VCaP (cell line): ENCODE results near the gene FXYD3.

Experiments used
- H3K27ac ChIP-seq: fragments of 450-650 bp; 2 replicates; pipeline ENCODE4 v1.5.1; 2017
- TF ChIP-seq, protein P1 (sequence below): fragments of 450-650 bp; conservative IDR thresholded peaks from 2 replicates; pipeline ENCODE4 v1.5.1; 2017; ENCODE audit warnings: mild to moderate bottlenecking, moderate library complexity

The FXYD3 gene

DNA sequence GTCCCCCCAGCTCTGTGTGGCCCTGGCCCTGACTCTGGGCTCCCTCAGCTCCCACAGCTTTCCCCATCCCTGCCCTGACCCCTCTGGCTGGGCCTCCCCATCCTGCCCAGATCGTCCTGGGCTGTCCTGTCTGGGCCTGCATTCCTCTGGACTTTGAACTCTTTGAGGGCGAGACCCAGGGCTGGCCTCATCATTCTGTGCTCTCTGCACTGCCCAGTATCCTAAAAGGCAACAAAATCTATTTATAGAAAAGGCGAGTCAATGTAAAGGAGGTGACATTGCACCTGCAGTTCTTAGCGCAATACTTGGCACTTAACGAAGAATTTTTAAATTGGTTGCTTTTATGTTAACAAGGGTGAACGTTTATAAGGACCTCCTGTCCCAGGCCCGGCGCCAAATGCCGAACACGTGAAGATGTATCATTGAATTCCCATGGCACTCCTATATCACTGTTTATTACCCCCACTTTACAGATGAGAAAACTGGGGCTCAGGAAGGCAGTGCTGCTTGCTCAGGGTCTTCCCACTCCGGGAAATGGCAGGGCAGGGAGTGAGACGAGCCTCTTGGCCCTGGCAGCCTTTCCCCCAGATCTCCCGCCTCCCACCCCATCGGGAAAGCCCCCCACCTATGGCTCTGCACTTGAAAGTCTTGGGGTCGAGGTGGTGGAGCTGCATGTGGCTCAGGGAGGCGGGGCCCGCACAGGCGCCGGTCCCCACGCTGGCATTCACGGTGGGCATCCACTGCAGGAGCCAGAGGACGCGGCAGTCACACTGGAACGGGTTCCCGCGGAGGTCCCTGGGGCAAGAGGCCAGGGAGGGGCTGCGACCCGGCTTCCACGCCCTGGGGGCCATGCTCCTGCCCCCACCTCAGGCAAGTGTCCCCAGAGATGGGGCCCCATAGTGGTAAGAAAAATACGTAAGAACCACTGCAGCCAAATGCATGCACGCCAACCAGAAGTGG is 15.4 kb downstream of the FXYD3 start:
- TF ChIP-seq, protein P1, sequence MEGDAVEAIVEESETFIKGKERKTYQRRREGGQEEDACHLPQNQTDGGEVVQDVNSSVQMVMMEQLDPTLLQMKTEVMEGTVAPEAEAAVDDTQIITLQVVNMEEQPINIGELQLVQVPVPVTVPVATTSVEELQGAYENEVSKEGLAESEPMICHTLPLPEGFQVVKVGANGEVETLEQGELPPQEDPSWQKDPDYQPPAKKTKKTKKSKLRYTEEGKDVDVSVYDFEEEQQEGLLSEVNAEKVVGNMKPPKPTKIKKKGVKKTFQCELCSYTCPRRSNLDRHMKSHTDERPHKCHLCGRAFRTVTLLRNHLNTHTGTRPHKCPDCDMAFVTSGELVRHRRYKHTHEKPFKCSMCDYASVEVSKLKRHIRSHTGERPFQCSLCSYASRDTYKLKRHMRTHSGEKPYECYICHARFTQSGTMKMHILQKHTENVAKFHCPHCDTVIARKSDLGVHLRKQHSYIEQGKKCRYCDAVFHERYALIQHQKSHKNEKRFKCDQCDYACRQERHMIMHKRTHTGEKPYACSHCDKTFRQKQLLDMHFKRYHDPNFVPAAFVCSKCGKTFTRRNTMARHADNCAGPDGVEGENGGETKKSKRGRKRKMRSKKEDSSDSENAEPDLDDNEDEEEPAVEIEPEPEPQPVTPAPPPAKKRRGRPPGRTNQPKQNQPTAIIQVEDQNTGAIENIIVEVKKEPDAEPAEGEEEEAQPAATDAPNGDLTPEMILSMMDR, result no peak
- H3K27ac ChIP-seq, result peak overlapping the region; percentile 76

DNA sequence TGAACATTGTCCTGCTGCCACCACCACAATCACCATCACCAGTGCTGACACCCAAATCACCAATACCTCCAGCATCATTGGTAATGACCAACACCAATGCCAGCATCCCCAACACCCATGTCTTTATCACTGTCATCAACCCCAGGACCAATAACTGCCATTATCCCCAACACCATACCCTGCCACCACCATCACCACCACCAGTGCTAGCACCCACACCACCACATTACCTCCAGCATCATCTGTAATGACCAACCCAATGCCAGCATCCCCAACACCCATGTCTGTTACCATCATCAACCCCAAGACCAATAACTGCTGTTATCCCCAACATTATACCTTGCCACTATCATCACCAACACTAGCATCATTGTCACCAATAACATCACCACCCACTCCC is 16.6 kb downstream of the FXYD3 start:
- TF ChIP-seq, protein P1, result no peak

DNA sequence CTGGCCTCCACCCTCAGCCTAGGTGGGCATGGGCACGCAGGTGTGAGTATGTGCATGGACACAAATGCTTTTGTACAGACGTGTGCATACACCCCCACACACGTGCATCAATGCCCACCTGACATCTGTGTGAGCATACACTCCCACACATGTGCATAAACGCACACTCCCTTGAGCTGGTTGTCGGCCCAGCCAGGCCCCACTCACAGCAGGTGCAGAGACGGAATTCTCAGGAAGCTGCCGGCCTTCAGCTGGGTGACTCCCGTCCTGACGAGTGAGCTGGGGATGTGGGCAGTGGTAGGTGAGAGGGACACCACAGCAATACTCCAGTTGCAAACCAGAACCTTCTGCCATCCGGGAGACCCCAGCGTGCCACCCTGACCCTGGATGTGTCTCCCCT is 18.2 kb downstream of the FXYD3 start:
- H3K27ac ChIP-seq, result no peak overlapping the region
- TF ChIP-seq, protein P1, result no peak

More for the DNA sequence above, 16.6 kb downstream of the FXYD3 start:
- H3K27ac ChIP-seq, result no peak overlapping the region

DNA sequence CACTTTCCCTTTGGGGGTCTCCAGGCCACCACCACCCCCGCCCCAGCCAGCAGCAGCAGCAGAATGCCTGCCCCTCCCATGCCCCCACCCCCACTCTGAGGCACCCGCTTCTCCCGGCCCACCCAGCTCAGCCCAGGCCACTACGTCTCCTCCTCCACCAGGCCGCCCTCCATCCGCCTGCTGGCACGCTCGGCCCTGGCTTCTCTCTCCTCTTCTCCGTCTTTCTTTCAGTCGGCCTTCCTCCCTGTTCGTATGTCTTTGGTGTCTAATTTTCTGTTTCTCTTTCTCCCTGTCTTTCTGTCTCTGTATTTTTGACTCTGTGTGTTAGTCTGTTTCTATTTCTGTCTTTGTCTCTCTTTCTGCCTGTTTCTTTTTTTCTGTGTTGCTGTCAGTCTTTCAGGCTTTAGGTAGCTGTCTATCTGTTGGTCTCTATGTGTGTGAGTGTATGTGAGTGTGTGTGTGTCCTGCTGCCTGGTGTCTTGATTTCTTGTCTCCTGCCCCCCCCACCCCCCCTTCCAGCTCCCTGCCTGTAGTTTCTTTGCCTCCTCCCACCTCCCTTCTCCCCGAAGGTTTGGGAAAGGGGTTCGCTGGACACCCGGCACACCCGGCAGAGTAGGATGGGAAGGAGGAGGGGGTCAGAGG is 19.1 kb downstream of the FXYD3 start, which contains the start of gene LGI4:
TSS of gene LGI4 (minus strand) at position 459 of the 642 bp plus-strand sequence. CDS start at position 80, 379 bp downstream.
- no peak within 1 kb of the TSS for H3K27ac ChIP-seq
- TF ChIP-seq, protein P1, result no peak

DNA sequence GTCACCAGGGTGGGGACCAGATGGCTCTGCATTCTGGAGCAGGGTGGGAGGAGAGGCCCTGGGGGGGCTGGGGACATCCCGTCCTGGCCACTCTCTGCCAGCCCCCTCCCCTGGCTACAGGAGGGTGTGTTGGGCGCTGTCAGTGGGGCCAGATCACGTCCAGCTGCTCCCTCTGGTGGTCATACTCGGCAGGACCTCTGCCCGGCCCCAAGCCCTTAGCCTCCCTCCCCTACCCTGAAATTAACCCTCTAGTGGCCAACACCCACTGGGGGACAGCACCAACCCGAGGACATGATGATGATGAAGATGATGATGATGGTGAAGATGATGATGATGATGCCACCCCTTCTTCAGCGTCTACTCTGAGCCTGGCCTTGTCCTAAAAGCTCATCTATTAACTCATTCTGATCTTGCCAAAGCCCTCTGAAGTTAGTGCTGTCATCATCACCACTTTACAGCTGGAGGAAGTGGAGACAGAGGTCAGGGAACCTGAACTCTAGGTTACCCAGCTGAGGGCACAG is 19.8 kb downstream of the FXYD3 start:
- H3K27ac ChIP-seq, result no peak overlapping the region
- TF ChIP-seq, protein P1, result peak; percentile 96

DNA sequence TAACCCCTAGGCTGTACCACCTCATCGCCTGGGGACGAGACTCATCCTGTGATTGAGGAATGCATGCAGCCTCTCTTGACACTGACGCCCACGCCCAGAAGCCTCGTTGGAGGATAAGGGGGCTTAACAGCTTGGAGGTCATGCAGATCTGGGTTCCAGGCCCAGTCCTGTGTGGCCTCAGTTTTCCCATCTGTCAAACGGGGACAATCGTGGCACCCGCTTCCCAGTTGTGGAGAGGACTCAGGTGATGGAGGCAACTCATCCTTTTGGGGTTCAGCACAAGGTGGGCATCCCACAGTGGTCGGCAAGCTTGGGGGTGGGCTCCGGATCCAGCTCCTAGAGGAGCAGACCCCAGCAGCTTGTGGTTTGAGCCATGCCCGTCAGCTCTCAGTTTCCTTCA is 20.6 kb downstream of the FXYD3 start:
- TF ChIP-seq, protein P1, result no peak
- H3K27ac ChIP-seq, result no peak overlapping the region
